Activated T-cell treated with anti-CD3 and anti-CD28 coated beads for 1 hour (primary cell): ENCODE measurements around the gene SFXN1.

Source experiments
- DNase-seq: peaks from one replicate; pipeline ENCODE4 v3.0.0-alpha.2; 2020; ENCODE audit warnings: low read depth

SFXN1 gene

GRCh38 chr5:175542232-175542965 lies 64.0 kb downstream of the SFXN1 start:
- no peak for DNase-seq

- DNase-seq, result no peak
Measured at GRCh38 chr5:175542966-175543235, 64.5 kb downstream of the SFXN1 start.

- no peak for DNase-seq
Measured at GRCh38 chr5:175544108-175544511, 65.8 kb downstream of the SFXN1 start.

GRCh38 chr5:175544586-175544985 lies 66.2 kb downstream of the SFXN1 start:
- no peak for DNase-seq

GRCh38 chr5:175547842-175548241 lies 69.5 kb downstream of the SFXN1 start:
- DNase-seq, result no peak

- no peak for DNase-seq
Measured at GRCh38 chr5:175548626-175549311, 70.4 kb downstream of the SFXN1 start.

GRCh38 chr5:175550055-175550805 lies 71.9 kb downstream of the SFXN1 start:
- no peak for DNase-seq

GRCh38 chr5:175551266-175551665 lies 72.9 kb downstream of the SFXN1 start:
- DNase-seq, result no peak

- no peak for DNase-seq
Measured at GRCh38 chr5:175554296-175554695, 75.9 kb downstream of the SFXN1 start.

GRCh38 chr5:175555168-175555785 lies 76.9 kb downstream of the SFXN1 start:
- no peak for DNase-seq

- DNase-seq, result no peak
Measured at GRCh38 chr5:175556794-175557193, 78.4 kb downstream of the SFXN1 start.

- DNase-seq, result no peak
Measured at GRCh38 chr5:175557778-175558177, 79.4 kb downstream of the SFXN1 start.

- DNase-seq, result no peak
Measured at GRCh38 chr5:175558801-175559480, 80.6 kb downstream of the SFXN1 start.

GRCh38 chr5:175560011-175560410 lies 81.7 kb downstream of the SFXN1 start:
- DNase-seq, result no peak

- DNase-seq, result no peak
Measured at GRCh38 chr5:175561085-175561484, 82.7 kb downstream of the SFXN1 start.

- no peak for DNase-seq
Measured at GRCh38 chr5:175564716-175565115, 86.4 kb downstream of the SFXN1 start.

- no peak for DNase-seq
Measured at GRCh38 chr5:175566697-175567096, 88.3 kb downstream of the SFXN1 start.

- DNase-seq, result no peak
Measured at GRCh38 chr5:175567954-175568353, 89.6 kb downstream of the SFXN1 start.

- DNase-seq, result no peak
Measured at GRCh38 chr5:175569701-175570100, 91.3 kb downstream of the SFXN1 start.

GRCh38 chr5:175572886-175573285 lies 94.5 kb downstream of the SFXN1 start:
- DNase-seq, result no peak

GRCh38 chr5:175573493-175574269 lies 95.3 kb downstream of the SFXN1 start:
- no peak for DNase-seq
